Lung (tissue), 12 donors: ENCODE measurements around the gene PRDM5. TPM values are rescaled to one million over a fixed set of nuclear protein-coding genes. Genes with fewer than 3 reads are reported as not detected.

Experiments used
- ATAC-seq: fragments of 200-7000 bp; cut with Tn5 transposase; one replicate; pipeline ENCODE4 v1.9.1; 2020; ENCODE audit warnings: moderate number of reproducible peaks; ENCODE audit not compliant: insufficient read depth, low FRiP score
- DNase-seq, 3 donors: peaks; one replicate each; pipeline ENCODE4 v3.0.0-alpha.2; 2013 to 2017
- H3K27ac ChIP-seq, 2 donors: one replicate each; pipeline ENCODE4 v1.5.1; 2013; ENCODE audit warnings: mild to moderate bottlenecking in 2 of 2, moderate library complexity in 2 of 2, control low read depth in 1 of 2, inconsistent platforms in 1 of 2, low read depth in 1 of 2, low read length in 1 of 2
- H3K27me3 ChIP-seq, 3 donors: one replicate each; pipeline ENCODE4 v1.5.1; 2013; ENCODE audit warnings: low read length in 2 of 3; ENCODE audit not compliant: control insufficient read depth in 3 of 3, insufficient read depth in 3 of 3
- H3K36me3 ChIP-seq, 4 donors: one replicate each; pipeline ENCODE4 v1.5.1; 2013; ENCODE audit warnings: low read length in 4 of 4, mild to moderate bottlenecking in 1 of 4, moderate library complexity in 1 of 4; ENCODE audit not compliant: control insufficient read depth in 4 of 4, insufficient read depth in 4 of 4
- H3K4me1 ChIP-seq, 5 donors: one replicate each; pipeline ENCODE4 v1.5.1; 2013; ENCODE audit warnings: low read length in 5 of 5, mild to moderate bottlenecking in 2 of 5, moderate library complexity in 1 of 5; ENCODE audit not compliant: control insufficient read depth in 5 of 5, insufficient read depth in 5 of 5
- H3K4me3 ChIP-seq: one replicate; pipeline ENCODE4 v1.5.1; 2013; ENCODE audit warnings: mild to moderate bottlenecking, control low read depth, moderate library complexity
- H3K9ac ChIP-seq, 2 donors: one replicate each; pipeline ENCODE4 v1.5.1; 2013; ENCODE audit warnings: low read length in 2 of 2, control low read depth in 1 of 2; ENCODE audit not compliant: insufficient read depth in 1 of 2
- H3K9me3 ChIP-seq, 4 donors: one replicate each; pipeline ENCODE4 v1.5.1; 2013; ENCODE audit warnings: low read length in 3 of 4, mild to moderate bottlenecking in 1 of 4, moderate library complexity in 1 of 4; ENCODE audit not compliant: control insufficient read depth in 4 of 4, insufficient read depth in 3 of 4
- CTCF ChIP-seq: IDR thresholded peaks from 2 replicates; pipeline ENCODE4 v1.5.1; 2012; ENCODE audit warnings: mild to moderate bottlenecking; ENCODE audit errors: control extremely low read depth, extremely low read depth
- WGBS, 2 donors: extraction: QIAGEN DNeasy Blood & Tissue Kit; methylation state at CpG; one replicate each; pipeline ENCODE4 v1.1.7; 2013; 5-methylcytosine and 5-hydroxymethylcytosine counted together
- polyA plus RNA-seq, 2 donors: library from polyadenylated mRNA; stranded (reverse); fragments of 200-250 nt; gene quantifications; one replicate each; pipeline ENCODE4 v1.2.1, GENCODE V29; 2013
- total RNA-seq, 2 donors: library from RNA; depleted of rRNA in 1 of 2; stranded (reverse); fragments of >200 nt in 1 of 2; gene quantifications; one replicate each; pipeline ENCODE4 v1.2.1, GENCODE V29; 2014 to 2021
- donor health status: control.
- donor health status: control.
- donor health status: Bipolar disorder and iron deficiency.
- donor health status: healthy.
- donor health status: DM: yes; HTN: yes; CAD: no.

The PRDM5 gene
- total and polyA plus RNA-seq, 4 donors, result 3.0 to 57.6 (median 9.2) TPM

- DNase-seq (no peak), ATAC-seq (no peak)
- Histone ChIP-seq H3K36me3 (peaks cover 0 to 2% (median 0%) of the 10 kb centered on the region in 4 donors), H3K4me1 (peaks cover 0 to 3% (median 1%) of the 10 kb centered on the region in 5 donors), H3K27ac (no peak overlapping the region), H3K9me3 (no peaks in the 10 kb centered on the region), H3K9ac (no peak overlapping the region), H3K4me3 (no peak overlapping the region), H3K27me3 (no peaks in the 10 kb centered on the region)
- 86 to 91% methylated on average over 2 of the region's 2 CpGs for WGBS, 2 donors
- TF ChIP-seq CTCF, result no peak
Measured at GRCh38 chr4:120760047-120760446, 162.5 kb downstream of the PRDM5 start.

GRCh38 chr4:120755864-120756263 is 166.7 kb downstream of the PRDM5 start:
- peaks cover 0 to 2% (median 0%) of the 10 kb centered on the region in 4 donors for H3K9me3 ChIP-seq
- no peak for TF ChIP-seq CTCF
- ATAC-seq (no peak), DNase-seq (no peak)
- no peaks in the 10 kb centered on the region for H3K27me3 ChIP-seq
- H3K9ac ChIP-seq, result no peak overlapping the region
- no peak overlapping the region for H3K4me3 ChIP-seq
- H3K36me3 ChIP-seq, result peaks cover 0 to 7% (median 3%) of the 10 kb centered on the region in 4 donors
- WGBS, 2 donors, result 74 to 89% methylated on average over 1 of the region's 1 CpG
- peaks cover 0 to 2% (median 0%) of the 10 kb centered on the region in 5 donors for H3K4me1 ChIP-seq
- H3K27ac ChIP-seq, result no peak overlapping the region

GRCh38 chr4:120754590-120754989 is 167.9 kb downstream of the PRDM5 start:
- H3K27me3 ChIP-seq, result no peaks in the 10 kb centered on the region
- H3K4me3 ChIP-seq, result no peak overlapping the region
- ATAC-seq (no peak), DNase-seq (peak in 1 of 3 donors; percentile 4)
- no peak for TF ChIP-seq CTCF
- no peak overlapping the region for H3K9ac ChIP-seq
- peaks cover 0 to 11% (median 5%) of the 10 kb centered on the region in 4 donors for H3K36me3 ChIP-seq
- no peak overlapping the region for H3K27ac ChIP-seq
- 56 to 67% methylated on average over 4 of the region's 4 CpGs for WGBS, 2 donors
- peaks cover 0 to 2% (median 0%) of the 10 kb centered on the region in 5 donors for H3K4me1 ChIP-seq
- peaks cover 0 to 3% (median 2%) of the 10 kb centered on the region in 4 donors for H3K9me3 ChIP-seq

- TF ChIP-seq CTCF, result no peak
- no peak for ATAC-seq
Measured at GRCh38 chr4:120753854-120754253, 168.7 kb downstream of the PRDM5 start.

More at GRCh38 chr4:120753854-120754253, 168.7 kb downstream of the PRDM5 start:
- no peak for DNase-seq
- peaks cover 0 to 7% (median 2%) of the 10 kb centered on the region in 4 donors for H3K9me3 ChIP-seq
- 57 to 100% methylated on average over 1 of the region's 1 CpG for WGBS, 2 donors
- H3K27ac ChIP-seq, result no peak overlapping the region
- peaks cover 0 to 1% (median 0%) of the 10 kb centered on the region in 5 donors for H3K4me1 ChIP-seq
- no peak overlapping the region for H3K4me3 ChIP-seq
- H3K36me3 ChIP-seq, result peaks cover 0 to 16% (median 6%) of the 10 kb centered on the region in 4 donors
- no peaks in the 10 kb centered on the region for H3K27me3 ChIP-seq
- H3K9ac ChIP-seq, result no peak overlapping the region
